22Rv1 (cell line): ENCODE data around the gene GRIK5.

Experiments used
- ZFX ChIP-seq: fragments of 450-650 bp; IDR thresholded peaks from 2 replicates; pipeline ENCODE4 v1.6.1; 2017; ENCODE audit warnings: antibody characterized with exemption, borderline replicate concordance
- TF ChIP-seq, protein P1 (sequence below): fragments of 450-650 bp; IDR thresholded peaks from 2 replicates; pipeline ENCODE4 v1.5.1; 2017; ENCODE audit warnings: mild to moderate bottlenecking

DNA sequence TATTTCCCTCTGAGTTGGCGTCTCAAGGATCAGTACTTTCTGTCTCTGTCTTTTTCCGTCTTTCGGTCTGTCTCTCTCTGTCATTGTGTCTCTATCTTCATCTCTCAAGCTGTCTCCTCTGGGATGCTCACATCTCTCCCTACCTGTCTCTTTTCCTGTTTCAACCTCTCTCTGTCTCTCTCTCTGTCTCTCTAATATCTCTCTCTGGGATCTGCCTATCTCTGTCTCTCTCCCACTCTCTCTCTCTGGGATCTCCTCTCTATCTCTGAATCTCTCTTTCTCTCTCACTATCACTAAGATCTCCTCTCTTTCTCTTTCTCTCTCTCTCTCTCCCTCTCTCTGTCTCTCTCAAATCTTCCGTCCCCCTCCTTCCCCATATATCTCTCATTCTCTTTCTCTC, 80.0 kb downstream of the GRIK5 start:
- TF ChIP-seq, protein P1, sequence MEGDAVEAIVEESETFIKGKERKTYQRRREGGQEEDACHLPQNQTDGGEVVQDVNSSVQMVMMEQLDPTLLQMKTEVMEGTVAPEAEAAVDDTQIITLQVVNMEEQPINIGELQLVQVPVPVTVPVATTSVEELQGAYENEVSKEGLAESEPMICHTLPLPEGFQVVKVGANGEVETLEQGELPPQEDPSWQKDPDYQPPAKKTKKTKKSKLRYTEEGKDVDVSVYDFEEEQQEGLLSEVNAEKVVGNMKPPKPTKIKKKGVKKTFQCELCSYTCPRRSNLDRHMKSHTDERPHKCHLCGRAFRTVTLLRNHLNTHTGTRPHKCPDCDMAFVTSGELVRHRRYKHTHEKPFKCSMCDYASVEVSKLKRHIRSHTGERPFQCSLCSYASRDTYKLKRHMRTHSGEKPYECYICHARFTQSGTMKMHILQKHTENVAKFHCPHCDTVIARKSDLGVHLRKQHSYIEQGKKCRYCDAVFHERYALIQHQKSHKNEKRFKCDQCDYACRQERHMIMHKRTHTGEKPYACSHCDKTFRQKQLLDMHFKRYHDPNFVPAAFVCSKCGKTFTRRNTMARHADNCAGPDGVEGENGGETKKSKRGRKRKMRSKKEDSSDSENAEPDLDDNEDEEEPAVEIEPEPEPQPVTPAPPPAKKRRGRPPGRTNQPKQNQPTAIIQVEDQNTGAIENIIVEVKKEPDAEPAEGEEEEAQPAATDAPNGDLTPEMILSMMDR: no peak
- TF ChIP-seq ZFX: no peak
